Measurements from ENCODE around the gene FYN. TPM values are rescaled to one million over a fixed set of nuclear protein-coding genes. Genes with fewer than 3 reads are reported as not detected.
A peak's percentile ranks its signal among the peaks of the same experiment; 100 is the strongest.

Gene FYN
- total RNA-seq, 4 donors from 2014 or later = 56.3 to 96.4 (median 81.8) TPM

GRCh38 chr6:111626441-111626840 is 246.8 kb downstream of the FYN start:
- H3K4me3 ChIP-seq (ENCODE audit: low read depth, poor library complexity, severe bottlenecking) = no peak overlapping the region
- TF ChIP-seq POLR2A (IDR thresholded peaks at IDR 0.05) (no peak), CTCF (IDR thresholded peaks at IDR 0.05) (no peak)
- intact Hi-C loops (cut with DNase I; ENCODE audit: low total_unique reads) = no loop called here
- peak in 1 of 2 donors; percentile 90 for DNase-seq (ENCODE audit: low spot score in 2 of 2)
- WGBS, 2 donors = 19 to 20% methylated on average over 8 of the region's 8 CpGs

GRCh38 chr6:111625461-111626391 is 247.5 kb downstream of the FYN start:
- no peak overlapping the region for H3K4me3 ChIP-seq (ENCODE audit: low read depth, poor library complexity, severe bottlenecking)
- WGBS, 2 donors = 23 to 27% methylated on average over 17 of the region's 17 CpGs
- TF ChIP-seq CTCF (IDR thresholded peaks at IDR 0.05) (no peak), POLR2A (IDR thresholded peaks at IDR 0.05) (no peak)
- DNase-seq (ENCODE audit: low spot score in 2 of 2) = peak in 1 of 2 donors; percentile 89
- intact Hi-C loops (cut with DNase I; ENCODE audit: low total_unique reads) = no loop called here

GRCh38 chr6:111625099-111625416 is 248.2 kb downstream of the FYN start:
- TF ChIP-seq CTCF (IDR thresholded peaks at IDR 0.05) (no peak), POLR2A (IDR thresholded peaks at IDR 0.05) (no peak)
- intact Hi-C loops (cut with DNase I; ENCODE audit: low total_unique reads) = no loop called here
- no peak overlapping the region for H3K4me3 ChIP-seq (ENCODE audit: low read depth, poor library complexity, severe bottlenecking)
- peak in 1 of 2 donors; percentile 68 for DNase-seq (ENCODE audit: low spot score in 2 of 2)
- 81 to 82% methylated on average over 3 of the region's 3 CpGs for WGBS, 2 donors

- no peak overlapping the region for H3K4me3 ChIP-seq (ENCODE audit: low read depth, poor library complexity, severe bottlenecking)
- TF ChIP-seq CTCF (IDR thresholded peaks at IDR 0.05) = no peak
- TF ChIP-seq POLR2A (IDR thresholded peaks at IDR 0.05) = no peak
- DNase-seq (ENCODE audit: low spot score in 2 of 2) = no peak
- intact Hi-C loops (cut with DNase I; ENCODE audit: low total_unique reads) = no loop called here
- 86% methylated on average over 4 of the region's 4 CpGs for WGBS, 2 donors
These were observed 248.7 kb downstream of the FYN start for GRCh38 chr6:111624401-111625098.

- DNase-seq (ENCODE audit: low spot score in 2 of 2) = peak in 1 of 2 donors; percentile 70
- intact Hi-C loops (cut with DNase I; ENCODE audit: low total_unique reads) = no loop called here
- TF ChIP-seq POLR2A (IDR thresholded peaks at IDR 0.05) = no peak
- TF ChIP-seq CTCF (IDR thresholded peaks at IDR 0.05) = no peak
- WGBS, 2 donors = 59 to 71% methylated on average over 9 of the region's 9 CpGs
- no peak overlapping the region for H3K4me3 ChIP-seq (ENCODE audit: low read depth, poor library complexity, severe bottlenecking)
These were observed 250.1 kb downstream of the FYN start for GRCh38 chr6:111623046-111623718.
